HG02623 (cell line): ENCODE data around the gene LMNB1.
A peak's percentile ranks its signal among the peaks of the same experiment; 100 is the strongest.
"Not testable (repeated sequence)": the region's sequence is repeated elsewhere in the genome, so short reads cannot be mapped to it uniquely, and the experiment has no call there.

ENCODE experiments used
- ATAC-seq: cut with Tn5 transposase; IDR thresholded peaks from one replicate; pipeline ENCODE4 v1.9.1; 2021; ENCODE audit warnings: moderate library complexity; ENCODE audit not compliant: unreplicated experiment

Gene LMNB1, protein sequence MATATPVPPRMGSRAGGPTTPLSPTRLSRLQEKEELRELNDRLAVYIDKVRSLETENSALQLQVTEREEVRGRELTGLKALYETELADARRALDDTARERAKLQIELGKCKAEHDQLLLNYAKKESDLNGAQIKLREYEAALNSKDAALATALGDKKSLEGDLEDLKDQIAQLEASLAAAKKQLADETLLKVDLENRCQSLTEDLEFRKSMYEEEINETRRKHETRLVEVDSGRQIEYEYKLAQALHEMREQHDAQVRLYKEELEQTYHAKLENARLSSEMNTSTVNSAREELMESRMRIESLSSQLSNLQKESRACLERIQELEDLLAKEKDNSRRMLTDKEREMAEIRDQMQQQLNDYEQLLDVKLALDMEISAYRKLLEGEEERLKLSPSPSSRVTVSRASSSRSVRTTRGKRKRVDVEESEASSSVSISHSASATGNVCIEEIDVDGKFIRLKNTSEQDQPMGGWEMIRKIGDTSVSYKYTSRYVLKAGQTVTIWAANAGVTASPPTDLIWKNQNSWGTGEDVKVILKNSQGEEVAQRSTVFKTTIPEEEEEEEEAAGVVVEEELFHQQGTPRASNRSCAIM

DNA sequence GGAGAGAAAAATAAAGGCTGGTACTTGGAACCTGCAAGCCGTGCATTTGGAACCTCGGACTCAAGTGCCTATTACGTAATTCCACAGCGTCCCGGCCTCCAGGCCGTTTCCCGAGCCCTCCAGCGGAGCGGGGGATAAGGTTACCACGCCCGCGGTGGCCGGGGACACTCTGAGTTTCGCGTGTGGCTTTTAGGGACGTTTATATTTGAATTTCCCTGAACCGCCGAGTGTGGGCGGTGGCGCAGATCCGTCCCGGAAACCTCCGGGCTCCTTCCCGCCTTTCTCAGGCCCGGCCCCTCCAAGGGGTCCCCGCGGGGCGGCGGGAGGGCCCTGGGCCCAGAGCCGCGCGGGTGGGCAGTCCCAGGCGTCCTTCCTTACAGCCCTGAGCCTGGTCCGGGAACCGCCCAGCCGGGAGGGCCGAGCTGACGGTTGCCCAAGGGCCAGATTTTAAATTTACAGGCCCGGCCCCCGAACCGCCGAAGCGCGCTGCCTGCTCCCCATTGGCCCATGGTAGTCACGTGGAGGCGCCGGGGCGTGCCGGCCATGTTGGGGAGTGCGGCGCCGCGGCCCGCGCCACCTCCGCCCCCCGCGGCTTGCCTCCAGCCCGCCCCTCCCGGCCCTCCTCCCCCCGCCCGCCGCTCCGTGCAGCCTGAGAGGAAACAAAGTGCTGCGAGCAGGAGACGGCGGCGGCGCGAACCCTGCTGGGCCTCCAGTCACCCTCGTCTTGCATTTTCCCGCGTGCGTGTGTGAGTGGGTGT, at the start of gene LMNB1:
LMNB1 (plus strand) TSS at position 638 of the 758 bp plus-strand sequence. CDS start 373 bp downstream, outside the sequence.
- ATAC-seq: peak; percentile 54

DNA sequence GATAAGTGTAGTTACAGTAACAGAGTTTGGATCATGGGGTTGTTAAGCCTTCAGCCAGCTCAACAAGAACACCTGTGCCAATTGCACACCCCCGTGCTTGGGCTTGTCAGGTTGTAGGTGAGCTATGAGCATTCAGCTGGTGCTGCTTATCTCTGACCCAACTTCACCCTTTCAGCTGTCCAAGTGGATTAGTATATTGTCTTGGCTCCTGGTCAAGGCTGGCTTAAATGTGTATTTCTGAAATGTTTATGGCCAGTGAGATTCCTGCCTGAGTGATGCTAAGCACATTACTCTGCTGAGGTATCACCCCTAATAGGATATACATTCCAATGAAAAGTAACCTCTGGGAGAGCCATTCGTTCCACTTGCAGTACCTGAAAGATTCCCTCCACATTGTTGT, 44.2 kb upstream of the LMNB1 start:
- no peak for ATAC-seq

DNA sequence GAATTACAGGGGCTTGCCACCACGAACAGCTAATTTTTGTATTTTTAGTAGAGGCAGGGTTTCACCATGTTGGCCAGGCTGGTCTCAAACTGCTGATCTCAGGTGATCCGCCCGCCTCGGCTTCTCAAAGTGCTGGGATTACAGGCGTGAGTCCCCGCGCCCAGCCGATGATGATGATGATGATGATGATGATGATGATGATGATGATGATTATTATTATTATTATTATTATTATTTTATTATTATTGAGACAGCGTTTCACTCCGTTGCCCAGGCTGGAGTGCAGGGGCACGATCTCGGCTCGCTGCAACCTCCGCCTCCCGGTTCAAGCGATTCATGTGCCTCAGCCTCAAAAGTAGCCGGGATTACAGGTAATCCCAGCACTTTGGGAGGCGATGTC, 42.4 kb upstream of the LMNB1 start:
- not testable (repeated sequence) for ATAC-seq

DNA sequence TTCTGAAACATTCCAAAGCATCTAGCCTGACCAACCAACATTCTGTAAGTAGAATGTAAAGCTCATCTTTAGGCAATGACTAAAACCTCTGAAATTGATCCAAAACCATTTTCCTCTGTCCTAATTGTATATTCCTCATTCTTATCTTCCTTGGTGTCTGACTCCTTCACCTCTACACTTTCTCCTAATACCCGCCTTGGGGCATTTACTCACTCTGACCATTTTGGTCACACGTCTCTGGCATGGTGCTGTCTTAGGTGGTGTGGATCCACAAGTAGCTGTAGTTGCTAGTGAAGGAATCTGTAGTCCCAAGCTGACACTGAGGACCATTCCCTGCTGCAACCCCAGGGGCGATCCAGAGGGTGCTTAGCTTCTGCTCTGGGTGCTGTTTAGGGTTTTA, 40.8 kb upstream of the LMNB1 start:
- ATAC-seq: no peak

DNA sequence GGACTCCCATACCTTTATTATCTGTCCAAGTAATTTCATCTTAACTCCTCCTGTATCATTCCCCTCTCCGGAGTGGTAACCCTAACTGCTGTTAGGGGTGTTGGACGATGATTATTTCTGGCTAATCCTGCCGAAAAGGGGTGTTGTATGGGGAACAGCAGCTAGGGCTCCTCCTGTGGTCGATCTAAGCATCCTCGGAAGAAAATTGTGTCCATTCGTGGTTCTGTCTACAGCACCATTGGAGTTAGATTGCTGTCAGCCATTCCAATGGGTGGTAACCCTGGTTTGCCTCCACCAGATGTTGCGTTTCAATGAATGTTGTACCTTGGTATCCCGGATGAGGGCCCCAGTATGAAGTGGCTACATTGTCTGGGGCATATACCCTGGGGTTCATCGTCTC, 35.6 kb upstream of the LMNB1 start:
- ATAC-seq: no peak

DNA sequence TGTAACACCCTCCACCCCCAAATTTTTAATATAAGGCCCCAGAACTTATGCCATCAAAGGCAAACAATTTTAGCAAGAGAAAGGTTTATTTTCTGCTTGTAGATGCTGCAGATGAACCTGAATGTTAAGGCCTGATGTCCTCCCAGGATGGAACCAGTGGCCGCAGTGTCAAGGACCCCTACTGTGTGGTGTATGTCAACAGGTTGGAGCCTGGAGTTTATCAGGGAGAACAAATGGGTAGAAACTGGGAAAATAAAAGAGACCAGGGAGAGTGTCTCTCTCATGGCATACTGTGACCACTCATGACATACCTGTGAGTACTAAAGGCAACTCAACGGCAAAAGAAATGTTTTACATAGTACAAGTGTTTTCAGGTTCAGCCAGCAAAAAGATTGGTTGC, 34.5 kb upstream of the LMNB1 start:
- no peak for ATAC-seq

DNA sequence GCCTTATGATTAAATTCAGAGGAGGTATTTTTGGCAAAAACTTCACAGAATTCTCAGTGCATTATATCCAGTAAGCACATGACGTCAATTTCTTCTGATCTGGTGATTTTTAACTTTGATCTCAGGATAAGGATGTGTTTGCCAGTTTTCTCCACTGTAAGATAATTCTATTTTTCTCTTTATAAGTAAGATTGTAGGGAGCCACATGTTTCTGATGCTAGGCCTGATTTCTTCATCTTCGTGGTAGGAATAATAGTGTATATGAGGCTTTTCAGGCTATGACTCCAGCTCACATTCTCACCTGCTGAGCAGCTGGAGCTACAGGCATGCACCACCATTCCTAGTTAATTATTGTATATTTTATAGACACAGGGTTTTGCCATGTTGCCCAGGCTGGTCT, 32.1 kb upstream of the LMNB1 start:
- ATAC-seq: no peak

DNA sequence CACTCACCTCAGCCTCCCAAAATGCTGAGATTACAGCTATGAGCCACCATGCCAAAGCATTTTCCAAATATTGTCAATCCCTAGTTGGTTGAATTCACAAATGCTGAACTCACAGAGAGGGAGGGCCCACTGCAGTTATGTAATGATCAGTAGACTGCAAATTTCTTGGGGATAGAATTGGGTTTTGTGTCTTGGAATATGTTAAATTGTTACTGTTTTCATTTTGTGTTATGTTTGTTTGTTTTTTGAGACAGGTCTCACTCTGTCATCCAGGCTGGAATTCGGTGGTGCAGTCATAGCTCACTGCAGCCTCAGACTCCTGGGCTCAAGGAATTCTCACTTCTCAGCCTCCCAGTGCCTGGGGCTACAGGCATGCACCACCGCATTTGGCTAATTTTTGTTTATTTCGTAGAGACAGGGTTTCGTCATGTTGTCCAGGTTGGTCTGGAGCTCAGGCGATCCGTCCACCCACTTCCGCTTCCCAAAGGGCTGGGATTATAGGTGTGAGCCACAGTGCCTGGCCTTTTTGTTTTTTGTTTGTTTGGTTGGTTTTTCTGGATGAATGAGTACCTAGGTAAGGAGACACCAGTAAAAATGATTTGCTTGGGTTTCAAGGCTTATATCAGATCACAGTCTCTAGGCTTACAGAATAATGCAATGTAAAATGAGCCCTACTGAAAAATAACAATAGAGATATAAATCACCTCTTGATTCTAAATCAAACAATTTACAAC, 31.5 kb upstream of the LMNB1 start:
- ATAC-seq: no peak

DNA sequence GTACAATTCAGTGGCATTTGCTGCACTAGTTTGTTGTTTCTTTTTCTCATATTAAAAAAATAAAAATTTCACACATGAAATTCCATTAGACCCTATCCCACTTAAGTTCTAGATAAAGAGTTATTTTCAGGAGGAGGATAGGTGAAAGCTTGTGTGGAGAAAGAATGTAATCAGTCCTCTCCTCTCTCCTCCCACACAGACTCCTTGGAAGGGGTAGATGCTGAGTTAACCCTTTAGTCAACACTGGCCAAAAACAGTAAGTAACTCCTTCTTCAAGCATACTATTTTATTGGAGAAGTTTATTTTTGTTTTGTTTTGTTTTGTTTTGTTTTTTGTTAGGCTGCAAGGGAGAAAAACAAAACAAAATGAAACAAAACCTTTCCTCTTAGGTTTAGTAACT, 30.6 kb upstream of the LMNB1 start:
- no peak for ATAC-seq

DNA sequence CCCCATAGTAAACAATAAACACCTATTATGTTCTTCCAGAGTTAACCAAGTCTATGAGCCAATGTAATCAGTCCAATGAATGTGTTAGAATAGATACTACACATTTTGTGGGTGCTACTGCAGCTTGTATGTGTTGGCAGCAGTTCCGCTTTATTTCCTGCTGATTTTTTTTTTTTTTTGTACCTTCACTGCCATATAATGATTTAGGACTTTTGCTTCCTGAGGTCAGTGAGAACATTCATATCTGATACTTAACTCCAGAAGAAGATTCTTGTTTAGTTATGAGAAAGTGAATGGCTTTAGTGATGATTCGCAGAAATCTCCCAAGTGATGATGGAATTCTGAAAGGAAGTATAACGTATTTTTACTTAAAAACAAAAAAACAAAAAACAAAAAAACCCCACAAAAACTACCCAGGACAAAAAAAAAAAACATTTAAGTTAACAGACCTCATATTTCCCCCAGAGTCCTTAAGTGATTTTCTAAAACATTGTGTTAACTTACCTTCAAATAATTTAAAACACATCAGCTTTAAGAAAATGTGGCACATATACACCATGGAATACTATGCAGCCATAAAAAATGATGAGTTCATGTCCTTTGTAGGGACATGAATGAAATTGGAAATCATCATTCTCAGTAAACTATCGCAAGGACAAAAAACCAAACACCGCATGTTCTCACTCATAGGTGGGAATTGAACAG, 24.7 kb upstream of the LMNB1 start:
- no peak for ATAC-seq

DNA sequence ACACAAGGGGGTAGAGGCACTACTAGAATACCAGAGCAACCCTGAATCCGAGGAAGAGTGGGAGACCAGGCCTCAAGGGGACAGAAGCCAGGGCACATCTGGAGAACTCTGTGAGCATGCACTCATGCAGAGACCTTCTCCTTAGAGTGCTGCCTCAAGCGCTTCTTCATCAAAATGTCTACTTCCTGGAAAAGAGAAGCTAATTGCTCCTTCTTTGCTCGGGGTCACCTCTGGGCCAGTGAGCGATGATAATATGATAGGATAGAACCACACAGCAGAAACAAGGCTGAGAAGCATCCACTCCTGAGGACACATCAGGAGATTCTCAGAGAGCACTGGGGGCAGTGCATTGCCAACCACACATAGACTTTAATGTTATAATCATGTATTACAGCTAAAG, 23.7 kb upstream of the LMNB1 start:
- no peak for ATAC-seq

DNA sequence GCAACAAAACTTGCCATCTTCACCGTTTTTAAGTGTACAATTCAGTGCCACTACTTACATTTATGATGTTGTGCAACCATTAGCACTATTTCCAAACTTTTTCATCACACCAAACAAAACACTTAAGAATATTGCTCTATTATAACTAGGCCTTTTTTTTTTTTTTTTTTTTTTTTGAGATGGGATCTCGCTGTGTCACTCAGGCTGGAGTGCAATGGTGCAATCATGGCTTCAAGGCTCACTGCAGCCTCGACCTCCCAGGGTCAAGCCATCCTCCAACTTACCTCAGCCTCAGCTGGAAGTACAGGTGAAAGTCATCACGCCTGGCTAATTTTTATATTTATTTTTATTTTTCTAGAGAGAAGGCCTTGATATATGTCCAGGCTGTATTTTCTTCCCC, 22.3 kb upstream of the LMNB1 start:
- no peak for ATAC-seq

DNA sequence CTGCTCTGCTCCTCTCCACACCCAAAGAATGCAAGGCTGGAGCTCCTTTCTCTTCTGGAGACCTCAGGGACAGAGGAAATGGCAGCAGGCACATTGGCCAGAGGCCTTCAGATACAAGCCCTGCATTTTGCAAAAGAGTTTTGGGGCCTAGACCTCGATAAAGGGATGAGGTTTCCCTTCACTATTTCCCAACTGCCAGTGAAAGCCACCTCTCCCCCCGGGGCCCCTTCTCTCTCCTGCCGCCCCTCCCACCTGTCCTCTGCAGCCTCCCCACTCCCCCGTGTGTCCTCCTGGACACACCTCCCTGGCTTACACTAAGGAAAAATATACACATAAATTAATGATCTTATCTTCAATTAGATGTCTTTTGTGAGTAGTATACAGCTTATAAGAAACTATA, 21.3 kb upstream of the LMNB1 start:
- ATAC-seq: no peak

DNA sequence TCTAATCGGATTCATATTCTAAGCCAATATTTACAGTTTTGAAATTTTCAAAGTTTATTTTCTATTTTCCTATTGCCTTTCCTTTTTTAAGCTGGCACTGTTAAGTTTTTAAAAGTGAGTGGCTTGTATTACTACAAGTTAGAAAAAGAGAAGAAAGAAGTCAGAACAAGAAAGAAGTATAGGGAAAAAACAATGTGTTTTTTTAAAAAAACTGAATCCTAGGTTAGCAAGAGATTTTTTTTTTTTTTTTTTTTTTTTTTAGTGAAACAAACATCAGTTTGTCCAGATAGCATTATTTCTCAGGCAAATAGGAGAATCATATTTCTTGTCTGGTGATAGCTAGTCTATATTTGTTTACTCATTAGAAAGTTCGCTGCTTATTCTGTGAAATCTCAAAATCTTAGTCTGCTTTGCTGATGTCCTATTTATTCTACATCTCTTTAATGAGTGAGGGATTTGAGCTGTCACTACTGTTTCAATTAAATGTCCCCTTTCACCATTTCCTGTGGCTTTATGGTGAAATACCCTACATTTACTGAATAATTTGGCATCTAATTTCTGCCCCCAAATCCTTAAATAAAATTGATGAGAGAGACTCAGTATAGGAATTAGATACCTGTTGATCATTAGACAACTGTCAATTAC, 19.1 kb upstream of the LMNB1 start:
- no peak for ATAC-seq

DNA sequence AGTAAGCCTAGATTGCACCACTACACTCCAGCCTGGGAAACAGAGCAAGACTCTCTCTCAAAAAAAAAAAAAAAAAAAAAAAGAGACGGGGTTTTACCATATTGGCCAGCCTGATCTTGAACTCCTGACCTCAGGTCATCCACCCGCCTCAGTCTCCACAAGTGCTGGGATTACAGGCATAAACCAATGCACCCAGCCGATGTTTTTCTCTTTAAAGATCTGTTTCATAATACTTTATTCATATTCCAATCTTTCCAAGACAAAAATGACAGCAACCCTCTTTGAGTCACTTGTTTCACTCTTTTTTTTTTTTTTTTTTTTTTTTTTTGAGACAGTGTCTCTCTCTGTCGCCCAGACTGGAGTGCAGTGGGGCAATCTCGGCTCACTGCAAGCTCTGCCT, 13.6 kb upstream of the LMNB1 start:
- no peak for ATAC-seq

DNA sequence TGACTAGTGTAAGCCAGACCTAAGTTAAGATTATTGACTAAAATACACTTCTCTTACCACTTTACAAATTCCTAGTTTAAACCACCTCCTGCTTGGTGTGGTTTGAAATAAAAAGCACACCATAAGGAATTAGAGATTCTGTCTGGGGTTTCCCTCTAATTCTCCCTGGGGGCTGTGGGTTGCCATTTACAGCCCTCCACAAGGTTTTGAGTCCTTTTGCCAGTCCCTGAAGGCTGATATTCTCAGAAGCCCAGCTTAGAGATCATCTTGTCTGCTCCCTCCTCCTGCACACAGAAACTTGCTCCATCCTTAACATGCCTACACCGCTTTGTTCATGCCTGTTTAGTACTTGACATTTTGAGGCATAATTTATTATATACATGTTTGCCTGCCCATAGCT, 7.2 kb upstream of the LMNB1 start:
- no peak for ATAC-seq

DNA sequence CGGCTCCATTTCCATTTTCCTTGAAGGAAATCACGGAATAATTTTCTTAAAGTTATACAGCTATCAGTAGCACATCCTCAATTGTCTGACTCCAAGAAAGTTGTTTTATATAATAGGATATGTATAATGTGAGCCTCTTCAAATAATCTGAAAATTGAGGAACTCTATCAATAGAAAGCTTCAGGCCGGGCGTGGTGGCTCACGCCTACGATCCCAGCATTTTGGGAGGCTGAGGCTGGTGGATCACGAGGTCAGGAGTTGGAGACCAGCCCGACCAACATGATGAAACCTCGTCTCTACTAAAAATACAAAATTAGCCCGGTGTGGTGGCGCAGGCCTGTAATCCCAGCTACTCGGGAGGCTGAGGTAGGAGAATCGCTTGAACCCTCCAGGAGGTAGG, 3.4 kb upstream of the LMNB1 start:
- ATAC-seq: not testable (repeated sequence)

DNA sequence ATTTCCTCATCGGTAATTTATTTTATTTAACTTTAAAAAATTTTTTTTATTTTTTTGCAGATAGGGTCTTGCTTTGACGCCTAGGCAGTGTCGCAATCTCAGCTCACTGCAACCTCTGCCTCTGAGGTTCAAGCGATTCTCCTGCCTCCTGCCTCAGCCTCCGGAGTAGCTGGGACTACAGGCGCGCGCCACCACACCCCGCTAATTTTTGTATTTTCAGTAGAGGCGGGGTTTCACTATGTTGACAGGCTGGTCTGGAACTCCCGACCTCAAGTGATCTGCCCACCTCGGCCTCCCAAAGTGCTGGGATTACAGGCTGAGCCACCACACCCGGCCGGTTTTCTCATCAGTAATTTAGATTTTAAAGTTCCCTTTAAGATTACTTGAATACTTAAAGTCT, 2.3 kb upstream of the LMNB1 start:
- ATAC-seq: not testable (repeated sequence)

DNA sequence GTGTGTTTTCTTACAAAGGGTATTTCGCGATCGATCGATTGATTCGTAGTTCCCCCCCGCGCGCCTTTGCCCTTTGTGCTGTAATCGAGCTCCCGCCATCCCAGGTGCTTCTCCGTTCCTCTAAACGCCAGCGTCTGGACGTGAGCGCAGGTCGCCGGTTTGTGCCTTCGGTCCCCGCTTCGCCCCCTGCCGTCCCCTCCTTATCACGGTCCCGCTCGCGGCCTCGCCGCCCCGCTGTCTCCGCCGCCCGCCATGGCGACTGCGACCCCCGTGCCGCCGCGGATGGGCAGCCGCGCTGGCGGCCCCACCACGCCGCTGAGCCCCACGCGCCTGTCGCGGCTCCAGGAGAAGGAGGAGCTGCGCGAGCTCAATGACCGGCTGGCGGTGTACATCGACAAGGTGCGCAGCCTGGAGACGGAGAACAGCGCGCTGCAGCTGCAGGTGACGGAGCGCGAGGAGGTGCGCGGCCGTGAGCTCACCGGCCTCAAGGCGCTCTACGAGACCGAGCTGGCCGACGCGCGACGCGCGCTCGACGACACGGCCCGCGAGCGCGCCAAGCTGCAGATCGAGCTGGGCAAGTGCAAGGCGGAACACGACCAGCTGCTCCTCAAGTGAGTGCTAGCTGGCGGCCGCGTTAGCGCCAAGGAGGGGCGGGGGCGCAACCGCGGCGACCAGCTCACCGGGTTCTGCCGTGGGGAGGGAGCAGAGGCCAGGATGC, 480 bp downstream of the LMNB1 start:
- ATAC-seq: peak; percentile 15
